KMS-11 (cell line): Measurements from ENCODE around the gene STIM2.
A peak's percentile ranks its signal among the peaks of the same experiment; 100 is the strongest.

ENCODE experiments used
- H2AFZ ChIP-seq: fragments of 200-600 bp; sonication (generic); 2 replicates; pipeline ENCODE4 v1.6.1; 2016; ENCODE audit warnings: antibody characterized with exemption, mixed run types, low read depth
- H3K27ac ChIP-seq: fragments of 200-600 bp; sonication (generic); 2 replicates; pipeline ENCODE4 v1.6.1; 2016; ENCODE audit warnings: mild to moderate bottlenecking, mixed run types
- H3K27me3 ChIP-seq: fragments of 200-600 bp; sonication (generic); 2 replicates; pipeline ENCODE4 v1.6.1; 2017; ENCODE audit warnings: mild to moderate bottlenecking, low read depth, mixed run types, moderate library complexity; ENCODE audit not compliant: insufficient read depth
- H3K36me3 ChIP-seq: fragments of 200-600 bp; sonication (generic); 2 replicates; pipeline ENCODE4 v1.6.1; 2017; ENCODE audit warnings: mild to moderate bottlenecking, mixed run types; ENCODE audit not compliant: insufficient read depth
- H3K4me1 ChIP-seq: fragments of 200-600 bp; sonication (generic); 2 replicates; pipeline ENCODE4 v1.6.1; 2016; ENCODE audit warnings: mild to moderate bottlenecking, low read depth, mixed run types; ENCODE audit not compliant: poor library complexity, severe bottlenecking
- H3K4me2 ChIP-seq: fragments of 200-600 bp; sonication (generic); 2 replicates; pipeline ENCODE4 v1.7.0; 2016; ENCODE audit warnings: mild to moderate bottlenecking, mixed run types
- H3K4me3 ChIP-seq: fragments of 200-600 bp; sonication (generic); IDR thresholded peaks from 2 replicates; pipeline ENCODE4 v1.6.1; 2017; ENCODE audit warnings: low read depth, low read length, mixed read lengths; ENCODE audit not compliant: insufficient read depth
- H3K79me2 ChIP-seq: fragments of 200-600 bp; sonication (generic); 2 replicates; pipeline ENCODE4 v1.6.1; 2016; ENCODE audit warnings: low read depth, mixed run types; ENCODE audit not compliant: insufficient read depth
- H3K9ac ChIP-seq: fragments of 200-600 bp; sonication (generic); 2 replicates; pipeline ENCODE4 v1.6.1; 2016; ENCODE audit warnings: mild to moderate bottlenecking, mixed run types
- H4K20me1 ChIP-seq: fragments of 200-600 bp; sonication (generic); 2 replicates; pipeline ENCODE4 v1.6.1; 2016; ENCODE audit warnings: mild to moderate bottlenecking, mixed run types; ENCODE audit not compliant: insufficient read depth
- CTCF ChIP-seq: fragments of 200-600 bp; sonication (generic); conservative IDR thresholded peaks from 2 replicates; pipeline ENCODE4 v1.6.1; 2017; ENCODE audit warnings: low read depth, mild to moderate bottlenecking, antibody characterized with exemption, low read length, moderate library complexity, mixed read lengths

STIM2 gene

GRCh38 chr4:26851129-26851528 lies 9.5 kb upstream of the STIM2 start:
- Histone ChIP-seq H3K4me3 (no peak overlapping the region), H3K27me3 (no peaks in the 10 kb centered on the region), H3K9ac (no peak overlapping the region), H3K4me2 (no peak overlapping the region), H3K4me1 (no peaks in the 10 kb centered on the region), H3K27ac (no peak overlapping the region), H4K20me1 (no peaks in the 10 kb centered on the region), H3K36me3 (no peaks in the 10 kb centered on the region), H3K79me2 (no peaks in the 10 kb centered on the region), H2AFZ (no peak overlapping the region)
- TF ChIP-seq CTCF: no peak

- Histone ChIP-seq H3K9ac (no peak overlapping the region), H3K36me3 (no peaks in the 10 kb centered on the region), H3K27ac (no peak overlapping the region), H4K20me1 (no peaks in the 10 kb centered on the region), H3K4me3 (no peak overlapping the region), H2AFZ (no peak overlapping the region), H3K27me3 (no peaks in the 10 kb centered on the region), H3K4me1 (peaks cover 11% of the 10 kb centered on the region), H3K4me2 (no peak overlapping the region), H3K79me2 (no peaks in the 10 kb centered on the region)
- TF ChIP-seq CTCF: no peak
Observed at GRCh38 chr4:26854701-26855100, 5.9 kb upstream of the STIM2 start.

- H3K9ac ChIP-seq: peak overlapping the region; percentile 22; the same call in 1 of the 2 replicates
- no peaks in the 10 kb centered on the region for H4K20me1 ChIP-seq
Observed at GRCh38 chr4:26856906-26857277, 3.7 kb upstream of the STIM2 start.

GRCh38 chr4:26857278-26858034 lies 3.2 kb upstream of the STIM2 start:
- Histone ChIP-seq H3K27me3 (no peaks in the 10 kb centered on the region), H4K20me1 (no peaks in the 10 kb centered on the region), H3K36me3 (no peaks in the 10 kb centered on the region), H2AFZ (peak overlapping the region; percentile 85), H3K4me2 (peak overlapping the region; percentile 73), H3K4me3 (peak overlapping the region; percentile 48), H3K27ac (no peak overlapping the region), H3K79me2 (peaks cover 3% of the 10 kb centered on the region), H3K4me1 (peaks cover 13% of the 10 kb centered on the region), H3K9ac (peak overlapping the region; percentile 46; the same call in 1 of the 2 replicates)
- no peak for TF ChIP-seq CTCF

More at GRCh38 chr4:26856906-26857277, 3.7 kb upstream of the STIM2 start:
- Histone ChIP-seq H2AFZ (peak overlapping the region; percentile 85), H3K36me3 (no peaks in the 10 kb centered on the region), H3K79me2 (no peaks in the 10 kb centered on the region), H3K4me2 (peak overlapping the region; percentile 36; the same call in 1 of the 2 replicates), H3K27ac (no peak overlapping the region), H3K4me1 (peaks cover 13% of the 10 kb centered on the region), H3K27me3 (no peaks in the 10 kb centered on the region), H3K4me3 (peak overlapping the region; percentile 5)
- no peak for TF ChIP-seq CTCF
